ENCODE data around the gene AP4B1. TPM values are rescaled to one million over a fixed set of nuclear protein-coding genes. Genes with fewer than 3 reads are reported as not detected.

AP4B1 gene
- total and polyA plus RNA-seq, 2 of the 13 experiments (the other 11 are each of a cell fraction or from before 2014, with no cell fraction given) = 8.5 to 12.0 TPM

GRCh38 chr1:113950908-113951307 is 46.3 kb upstream of the AP4B1 start:
- Histone ChIP-seq H3K4me1 (ENCODE audit: insufficient read depth, low read length) (peaks cover 42% of the 10 kb centered on the region), H3K27ac (ENCODE audit: extremely low read length, insufficient read depth, low read length) (no peak overlapping the region), H3K9ac (ENCODE audit: insufficient read depth, low read depth, low read length) (no peak overlapping the region), H3K79me2 (ENCODE audit: insufficient read depth, low read length) (peaks cover 46% of the 10 kb centered on the region), H4K20me1 (ENCODE audit: insufficient read depth, low read length) (peaks cover 8% of the 10 kb centered on the region; the same call in 1 of the 2 replicates), H2AFZ (ENCODE audit: low read length) (no peak overlapping the region), H3K4me2 (ENCODE audit: low read depth, low read length) (no peak overlapping the region), H3K27me3 (ENCODE audit: control insufficient read depth in 1 of 2, insufficient read depth in 2 of 2, low read length in 2 of 2) (no peaks in the 10 kb centered on the region), H3K9me3 (ENCODE audit: low read length) (no peaks in the 10 kb centered on the region), H3K4me3 (replicated peaks in 1 of 3; ENCODE audit: insufficient read depth in 1 of 3, low read depth in 2 of 3, low read length in 3 of 3) (no peak overlapping the region), H3K36me3 (replicated peaks in 1 of 2; ENCODE audit: control insufficient read depth in 1 of 2, insufficient read depth in 2 of 2, low read length in 2 of 2) (peaks cover 4 to 22% of the 10 kb centered on the region in 2 experiments; a peak in 3 of 5 replicates)
- POLR2A ChIA-PET = interaction anchor here (4.9 kb wide), 1 partner anchor 21 kb away, joined by 37 read pairs; the partner anchor contains the start of gene HIPK1
- no peak for FAIRE-seq
- TF ChIP-seq ATF7 (IDR thresholded peaks at IDR 0.05) (peak; percentile 95), ATF7 (CRISPR knock-in tag; IDR thresholded peaks at IDR 0.05) (no peak), IKZF4 (CRISPR knock-in tag; IDR thresholded peaks at IDR 0.05; ENCODE audit: borderline replicate concordance, low read depth, not compliant biosample characterization) (no peak), CREB1 (IDR thresholded peaks at IDR 0.05) (peak; percentile 70), CREB1 (CRISPR knock-in tag; IDR thresholded peaks at IDR 0.05) (no peak)
- WGBS (ENCODE audit: low lambda C conversion rate) = 100% methylated on average over 1 of the region's 1 CpG
- BruUV-seq (replicated peaks) = no TSS peak
- no peak for ATAC-seq
- DNase-seq (ENCODE audit: low spot score) = no peak
- intact Hi-C loops (cut with micrococcal nuclease; ENCODE audit: unreplicated experiment) = no loop called here
- CTCF ChIA-PET (ENCODE audit: low intra/inter-chr PET ratio, low total read pairs) = no interaction called here
- in situ Hi-C loops (cut with HindIII; ENCODE audit: extremely low pct_ligation_motif_present, low pct_unique_long_range_greater_than_20kb) = no loop called here

DNA sequence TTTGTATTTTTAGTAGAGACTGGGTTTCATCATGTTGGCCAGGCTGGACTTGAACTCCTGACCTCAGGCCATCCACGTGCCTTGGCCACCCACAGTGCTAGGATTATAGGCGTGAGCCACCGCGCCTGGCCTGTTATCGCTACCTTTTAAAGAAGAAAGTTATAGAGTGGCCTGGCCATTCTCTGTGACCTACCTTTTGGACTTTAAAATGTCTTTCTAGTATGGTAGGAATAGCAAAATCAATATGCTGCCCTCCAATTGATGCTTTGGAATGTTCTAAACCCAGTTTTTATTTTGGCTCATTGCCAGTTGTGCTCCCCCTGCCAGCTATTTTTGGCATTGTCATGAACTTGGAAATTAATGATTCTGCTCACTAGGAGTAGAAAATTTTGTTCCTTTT is 44.4 kb upstream of the AP4B1 start:
- H2AFZ ChIP-seq (ENCODE audit: low read length) = no peak overlapping the region
- no peak overlapping the region for H3K4me3 ChIP-seq (replicated peaks in 1 of 3; ENCODE audit: insufficient read depth in 1 of 3, low read depth in 2 of 3, low read length in 3 of 3)
- BruUV-seq (replicated peaks) = no TSS peak
- peaks cover 2 to 7% of the 10 kb centered on the region in 2 experiments; a peak in 2 of 5 replicates for H3K36me3 ChIP-seq (replicated peaks in 1 of 2; ENCODE audit: control insufficient read depth in 1 of 2, insufficient read depth in 2 of 2, low read length in 2 of 2)
- FAIRE-seq (no peak), DNase-seq (ENCODE audit: low spot score) (no peak), ATAC-seq (no peak; the same call in 2 of the 3 replicates)
- no peaks in the 10 kb centered on the region for H3K9me3 ChIP-seq (ENCODE audit: low read length)
- in situ Hi-C loops (cut with HindIII; ENCODE audit: extremely low pct_ligation_motif_present, low pct_unique_long_range_greater_than_20kb) = no loop called here
- no peaks in the 10 kb centered on the region for H3K27me3 ChIP-seq (ENCODE audit: control insufficient read depth in 1 of 2, insufficient read depth in 2 of 2, low read length in 2 of 2)
- peak overlapping the region; percentile 62 for H3K27ac ChIP-seq (ENCODE audit: extremely low read length, insufficient read depth, low read length)
- intact Hi-C loops (cut with micrococcal nuclease; ENCODE audit: unreplicated experiment) = loop anchor here (1.0 to 5.0 kb wide), 3 partner anchors 18 to 112 kb away; partner anchors contain the start of gene DCLRE1B
- CTCF ChIA-PET (ENCODE audit: low intra/inter-chr PET ratio, low total read pairs) = no interaction called here
- peaks cover 61% of the 10 kb centered on the region for H3K79me2 ChIP-seq (ENCODE audit: insufficient read depth, low read length)
- H3K4me2 ChIP-seq (ENCODE audit: low read depth, low read length) = no peak overlapping the region
- H4K20me1 ChIP-seq (ENCODE audit: insufficient read depth, low read length) = peaks cover 8% of the 10 kb centered on the region; the same call in 1 of the 2 replicates
- POLR2A ChIA-PET = interaction anchor here (4.9 kb wide), 1 partner anchor 19 kb away, joined by 37 read pairs; the partner anchor contains the start of gene HIPK1
- no peak overlapping the region for H3K9ac ChIP-seq (ENCODE audit: insufficient read depth, low read depth, low read length)
- peaks cover 58% of the 10 kb centered on the region for H3K4me1 ChIP-seq (ENCODE audit: insufficient read depth, low read length)
- 91% methylated on average over 5 of the region's 5 CpGs for whole genome bisulfite sequencing (ENCODE audit: low lambda C conversion rate)
- TF ChIP-seq FUBP1 (CRISPR knock-in tag; IDR thresholded peaks at IDR 0.05; ENCODE audit: borderline replicate concordance) (no peak), ZBTB38 (CRISPR knock-in tag; IDR thresholded peaks at IDR 0.05) (peak; percentile 42; the same call in 1 of the 2 replicates), HNRNPL (IDR thresholded peaks at IDR 0.05; ENCODE audit: low read depth, low read length) (no peak), ZNF577 (CRISPR knock-in tag; IDR thresholded peaks at IDR 0.05; ENCODE audit: borderline replicate concordance, low read depth) (no peak), CREB3 (CRISPR knock-in tag; IDR thresholded peaks at IDR 0.05) (no peak), SMC3 (IDR thresholded peaks at IDR 0.05; ENCODE audit: low read length) (peak; percentile 30; the same call in 1 of the 2 replicates), ZNF431 (CRISPR knock-in tag; IDR thresholded peaks at IDR 0.05; ENCODE audit: borderline replicate concordance, low read depth) (no peak)
- TF ChIP-seq, protein P1, sequence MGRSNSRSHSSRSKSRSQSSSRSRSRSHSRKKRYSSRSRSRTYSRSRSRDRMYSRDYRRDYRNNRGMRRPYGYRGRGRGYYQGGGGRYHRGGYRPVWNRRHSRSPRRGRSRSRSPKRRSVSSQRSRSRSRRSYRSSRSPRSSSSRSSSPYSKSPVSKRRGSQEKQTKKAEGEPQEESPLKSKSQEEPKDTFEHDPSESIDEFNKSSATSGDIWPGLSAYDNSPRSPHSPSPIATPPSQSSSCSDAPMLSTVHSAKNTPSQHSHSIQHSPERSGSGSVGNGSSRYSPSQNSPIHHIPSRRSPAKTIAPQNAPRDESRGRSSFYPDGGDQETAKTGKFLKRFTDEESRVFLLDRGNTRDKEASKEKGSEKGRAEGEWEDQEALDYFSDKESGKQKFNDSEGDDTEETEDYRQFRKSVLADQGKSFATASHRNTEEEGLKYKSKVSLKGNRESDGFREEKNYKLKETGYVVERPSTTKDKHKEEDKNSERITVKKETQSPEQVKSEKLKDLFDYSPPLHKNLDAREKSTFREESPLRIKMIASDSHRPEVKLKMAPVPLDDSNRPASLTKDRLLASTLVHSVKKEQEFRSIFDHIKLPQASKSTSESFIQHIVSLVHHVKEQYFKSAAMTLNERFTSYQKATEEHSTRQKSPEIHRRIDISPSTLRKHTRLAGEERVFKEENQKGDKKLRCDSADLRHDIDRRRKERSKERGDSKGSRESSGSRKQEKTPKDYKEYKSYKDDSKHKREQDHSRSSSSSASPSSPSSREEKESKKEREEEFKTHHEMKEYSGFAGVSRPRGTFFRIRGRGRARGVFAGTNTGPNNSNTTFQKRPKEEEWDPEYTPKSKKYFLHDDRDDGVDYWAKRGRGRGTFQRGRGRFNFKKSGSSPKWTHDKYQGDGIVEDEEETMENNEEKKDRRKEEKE (IDR thresholded peaks at IDR 0.05) = no peak

Data from HepG2 (cell line).